A549 (cell line): ENCODE results near the gene ARPP21. TPM values are rescaled to one million over a fixed set of nuclear protein-coding genes. Genes with fewer than 3 reads are reported as not detected.

Experiments used
- ATAC-seq, 2 experiments: fragments of 200-7000 bp in 1 of 2; fragments of >200 bp in 1 of 2; cut with Nextera tagmentation in 1 of 2; cut with Tn5 transposase in 1 of 2; 3 replicates each; pipeline versions ENCODE4 v1.8.0 to v1.9.1; 2018 to 2020; ENCODE audit warnings: mild to moderate bottlenecking in 1 of 2, moderate library complexity in 1 of 2
- CTCF ChIA-PET: fragments of 300-600 bp; sonication (Branson Sonifier 250); formaldehyde crosslinking; extraction: SDS; loops from one replicate; lab custom pipeline; 2021; ENCODE audit warnings: antibody characterized with exemption, inconsistent platforms; lab: Yijun Ruan, JAX
- POLR2A ChIA-PET: fragments of 350-600 bp; formaldehyde crosslinking; extraction: SDS; loops from one replicate; lab custom pipeline; 2021; ENCODE audit warnings: antibody characterized with exemption, inconsistent platforms; lab: Yijun Ruan, JAX
- DNase-seq, 2 experiments: peaks; one replicate each; pipeline versions ENCODE4 v3.0.0 to v3.0.0-alpha.2; 2011 to 2016; ENCODE audit warnings: low read depth in 1 of 2, low spot score in 1 of 2
- FAIRE-seq: peaks from 2 replicates; lab custom pipeline; 2011; peaks lifted over from hg19 to GRCh38; lab: Jason Lieb, UNC
- H3K27ac ChIP-seq, 2 experiments: fragments of >200 bp; sonication (Bioruptor Twin); formaldehyde crosslinking; 3 replicates each; pipeline ENCODE4 v1.5.1; 2016 to 2017
- H3K4me1 ChIP-seq: fragments of >200 bp; sonication (Bioruptor Twin); formaldehyde crosslinking; 3 replicates; pipeline ENCODE4 v1.6.1; 2016
- H3K4me2 ChIP-seq: fragments of >200 bp; sonication (Bioruptor Twin); formaldehyde crosslinking; 3 replicates; pipeline ENCODE4 v1.6.1; 2016
- H3K4me3 ChIP-seq: fragments of >200 bp; sonication (Bioruptor Twin); formaldehyde crosslinking; 3 replicates; pipeline ENCODE4 v1.5.1; 2016
- H3K9me3 ChIP-seq: fragments of >200 bp; sonication (Bioruptor Twin); formaldehyde crosslinking; 3 replicates; pipeline ENCODE4 v1.6.1; 2016
- CBX8 ChIP-seq: fragments of 200-600 bp; sonication (generic); IDR thresholded peaks from 2 replicates; pipeline ENCODE4 v1.6.1; 2016
- EHF ChIP-seq: fragments of 250-450 bp; sonication (Bioruptor Pico); IDR thresholded peaks from 2 replicates; pipeline ENCODE4 v1.5.0; 2020; ENCODE audit warnings: mild to moderate bottlenecking
- ELK1 ChIP-seq: fragments of 150-350 bp; IDR thresholded peaks from 2 replicates; pipeline ENCODE4 v1.6.1; 2014; ENCODE audit warnings: low read depth, mild to moderate bottlenecking, low read length
- EP300 ChIP-seq, 2 experiments: fragments of >200 bp; sonication (Bioruptor Twin); formaldehyde crosslinking; IDR thresholded peaks; 2 replicates in 1 of 2; 3 replicates in 1 of 2; pipeline ENCODE4 v1.6.1; 2016 to 2017
- FOSL2 ChIP-seq, 2 experiments: fragments of 450-650 bp in 1 of 2; fragments of >200 bp in 1 of 2; sonication (Bioruptor Twin) in 1 of 2; formaldehyde crosslinking; IDR thresholded peaks; 2 replicates each; pipeline versions ENCODE4 v1.5.0 to v1.6.1; 2016 to 2020; ENCODE audit warnings: mild to moderate bottlenecking in 1 of 2, moderate library complexity in 1 of 2
- HMGXB4 ChIP-seq: fragments of 250-450 bp; sonication (Bioruptor Pico); IDR thresholded peaks from 2 replicates; pipeline ENCODE4 v1.5.0; 2021; ENCODE audit warnings: mild to moderate bottlenecking, moderate library complexity, borderline replicate concordance
- HOXA7 ChIP-seq: fragments of 250-450 bp; sonication (Bioruptor Pico); IDR thresholded peaks from 2 replicates; pipeline ENCODE4 v1.5.0; 2020; ENCODE audit warnings: mild to moderate bottlenecking, moderate library complexity
- HOXB5 ChIP-seq: fragments of 250-450 bp; sonication (Bioruptor Pico); IDR thresholded peaks from 2 replicates; pipeline ENCODE4 v1.5.0; 2020; ENCODE audit warnings: mild to moderate bottlenecking, moderate library complexity
- JUNB ChIP-seq: fragments of >200 bp; sonication (Bioruptor Twin); formaldehyde crosslinking; IDR thresholded peaks from 2 replicates; pipeline ENCODE4 v1.6.1; 2016
- KDM5A ChIP-seq: fragments of 200-600 bp; sonication (generic); IDR thresholded peaks from 2 replicates; pipeline ENCODE4 v1.6.1; 2016; ENCODE audit warnings: antibody characterized with exemption, mild to moderate bottlenecking
- MAFK ChIP-seq: fragments of 450-650 bp; IDR thresholded peaks from 2 replicates; pipeline ENCODE4 v1.6.1; 2014; ENCODE audit not compliant: partially characterized antibody
- RCOR1 ChIP-seq: fragments of 150-350 bp; IDR thresholded peaks from 2 replicates; pipeline ENCODE4 v1.6.1; 2014; ENCODE audit warnings: antibody characterized with exemption, low read length, low read depth
- RNF2 ChIP-seq: fragments of 200-600 bp; sonication (generic); IDR thresholded peaks from 2 replicates; pipeline ENCODE4 v1.6.1; 2016; ENCODE audit warnings: low read depth, mild to moderate bottlenecking, antibody characterized with exemption, moderate library complexity, borderline replicate concordance
- SREBF2 ChIP-seq: fragments of 450-650 bp; IDR thresholded peaks from 2 replicates; pipeline ENCODE4 v1.6.1; 2014; ENCODE audit warnings: mild to moderate bottlenecking, moderate library complexity
- TFCP2L1 ChIP-seq: fragments of 250-450 bp; sonication (Bioruptor Pico); IDR thresholded peaks from 2 replicates; pipeline ENCODE4 v1.5.0; 2021; ENCODE audit warnings: mild to moderate bottlenecking
- ZC3H11A ChIP-seq: fragments of 450-650 bp; IDR thresholded peaks from 2 replicates; pipeline ENCODE4 v1.6.1; 2014; ENCODE audit warnings: antibody characterized with exemption, mild to moderate bottlenecking
- ZNF302 ChIP-seq: fragments of 250-450 bp; sonication (Bioruptor Pico); IDR thresholded peaks from 2 replicates; pipeline ENCODE4 v1.9.0; 2021; ENCODE audit warnings: inconsistent platforms, mild to moderate bottlenecking, moderate library complexity
- WGBS: methylation state at CpG from one replicate; pipeline ENCODE4 v1.1.6; 2017; ENCODE audit errors: missing lambda C conversion rate; 5-methylcytosine and 5-hydroxymethylcytosine counted together
- polyA plus RNA-seq, 4 experiments: library from polyadenylated mRNA; depleted of rRNA in 3 of 4; stranded (reverse); fragments of >200 nt; fragmentation: RNase III in 1 of 4; extraction: RNeasy Plus Mini Kit Qiagen cat#74134 plus additional on column Dnase treatment in 1 of 4; gene quantifications; 2 replicates in 3 of 4; 3 replicates in 1 of 4; pipeline ENCODE4 v1.2.3, GENCODE V29; 2011 to 2017
- TF ChIP-seq, protein P1 (sequence below): fragments of 250-450 bp; sonication (Bioruptor Pico); IDR thresholded peaks from 2 replicates; pipeline ENCODE4 v1.5.0; 2020; ENCODE audit warnings: low read depth, mild to moderate bottlenecking, moderate library complexity
- TF ChIP-seq, protein P2 (sequence below): fragments of >200 bp; sonication (Bioruptor Twin); formaldehyde crosslinking; IDR thresholded peaks from 2 replicates; pipeline ENCODE4 v1.6.1; 2016
- TF ChIP-seq, protein P3 (sequence below): fragments of >200 bp; sonication (Bioruptor Twin); formaldehyde crosslinking; IDR thresholded peaks from 3 replicates; pipeline ENCODE4 v1.5.1; 2016

ARPP21 gene
- polyA plus RNA-seq, 2 of the 4 experiments (the other 2 are of a cell fraction): 0.03 TPM; not detected in 1

DNA sequence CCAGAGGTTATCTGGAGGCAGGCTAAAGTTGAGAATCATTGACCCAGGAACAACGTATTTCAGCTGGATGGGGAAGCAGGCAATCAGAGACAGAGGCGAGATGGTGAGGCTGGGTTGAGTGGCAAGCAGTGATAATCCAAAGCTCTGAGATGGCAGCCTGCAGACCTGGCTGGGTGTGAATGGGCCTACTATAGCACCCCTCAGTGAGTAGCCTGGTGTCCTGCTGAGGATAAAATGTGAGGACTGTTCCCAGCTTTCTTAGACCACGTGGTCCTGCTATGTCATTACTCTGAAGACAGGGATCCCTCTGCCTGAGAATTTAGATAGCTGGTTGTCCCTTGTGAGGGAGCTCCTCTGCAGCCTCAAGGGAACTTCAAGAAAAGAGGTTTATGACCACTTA, 141.5 kb downstream of the ARPP21 start:
- Histone ChIP-seq H3K27ac (no peak overlapping the region), H3K9me3 (no peaks in the 10 kb centered on the region), H3K4me2 (no peak overlapping the region), H3K4me1 (0 out of 3 replicates have a peak, but pooled peaks cover 5% of the 10 kb centered on the region), H3K4me3 (no peak overlapping the region)
- TF ChIP-seq, protein P1, sequence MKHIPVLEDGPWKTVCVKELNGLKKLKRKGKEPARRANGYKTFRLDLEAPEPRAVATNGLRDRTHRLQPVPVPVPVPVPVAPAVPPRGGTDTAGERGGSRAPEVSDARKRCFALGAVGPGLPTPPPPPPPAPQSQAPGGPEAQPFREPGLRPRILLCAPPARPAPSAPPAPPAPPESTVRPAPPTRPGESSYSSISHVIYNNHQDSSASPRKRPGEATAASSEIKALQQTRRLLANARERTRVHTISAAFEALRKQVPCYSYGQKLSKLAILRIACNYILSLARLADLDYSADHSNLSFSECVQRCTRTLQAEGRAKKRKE (CRISPR knock-in tag): no peak
- TF ChIP-seq MAFK: no peak
- no peak for TF ChIP-seq ZC3H11A
- no peak for TF ChIP-seq TFCP2L1
- no peak for TF ChIP-seq FOSL2 (IDR thresholded peaks at IDR 0.05)
- no peak for TF ChIP-seq FOSL2 (CRISPR knock-in tag; IDR thresholded peaks at IDR 0.05)
- no peak for TF ChIP-seq RNF2
- no peak for TF ChIP-seq RCOR1
- no peak for TF ChIP-seq KDM5A
- TF ChIP-seq SREBF2: no peak
- no peak for TF ChIP-seq HMGXB4 (CRISPR knock-in tag)
- POLR2A ChIA-PET: no interaction called here
- FAIRE-seq (no peak), DNase-seq (no peak), ATAC-seq (no peak)
- CTCF ChIA-PET: no interaction called here
- WGBS: 47% methylated on average over 3 of the region's 3 CpGs

DNA sequence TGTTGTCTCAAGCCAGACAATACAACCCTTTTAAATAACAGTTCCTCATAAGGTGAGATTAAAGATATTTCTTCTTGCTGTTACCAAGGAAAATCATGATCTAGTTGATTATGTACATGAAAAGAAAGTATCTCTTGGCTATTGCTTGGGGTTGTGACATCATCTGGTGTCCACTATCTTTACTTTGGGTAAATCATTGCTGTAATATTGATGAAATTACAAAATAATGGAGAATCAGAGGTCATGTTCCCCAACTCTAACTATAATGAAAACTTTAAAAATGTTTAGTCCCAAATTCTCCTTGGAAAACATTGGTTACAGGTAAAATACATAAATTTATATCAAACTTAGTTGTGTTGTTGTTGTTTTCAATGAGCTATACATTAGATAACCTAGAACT, 142.2 kb downstream of the ARPP21 start:
- no peak for DNase-seq
- ChIA-PET POLR2A (no interaction called here), CTCF (interaction anchor here (0.6 kb wide), 1 partner anchor 839 kb away, joined by 3 read pairs; no protein-coding TSS in a partner anchor)
- Histone ChIP-seq H3K4me2 (no peak overlapping the region), H3K9me3 (no peaks in the 10 kb centered on the region), H3K27ac (no peak overlapping the region), H3K4me1 (0 out of 3 replicates have a peak, but pooled peaks cover 5% of the 10 kb centered on the region), H3K4me3 (no peak overlapping the region)
- FAIRE-seq: no peak
- ATAC-seq: no peak
- no peak for TF ChIP-seq ELK1
- TF ChIP-seq CBX8: no peak
- no peak for TF ChIP-seq JUNB
- no peak for TF ChIP-seq HOXA7 (CRISPR knock-in tag)
- TF ChIP-seq HOXB5 (CRISPR knock-in tag): no peak
- TF ChIP-seq EP300 (IDR thresholded peaks at IDR 0.05): no peak
- TF ChIP-seq TFCP2L1: no peak
- TF ChIP-seq, protein P2, sequence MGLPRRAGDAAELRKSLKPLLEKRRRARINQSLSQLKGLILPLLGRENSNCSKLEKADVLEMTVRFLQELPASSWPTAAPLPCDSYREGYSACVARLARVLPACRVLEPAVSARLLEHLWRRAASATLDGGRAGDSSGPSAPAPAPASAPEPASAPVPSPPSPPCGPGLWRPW: no peak
- no peak for TF ChIP-seq ZNF302 (CRISPR knock-in tag)
- TF ChIP-seq EHF (CRISPR knock-in tag): no peak
- TF ChIP-seq, protein P3, sequence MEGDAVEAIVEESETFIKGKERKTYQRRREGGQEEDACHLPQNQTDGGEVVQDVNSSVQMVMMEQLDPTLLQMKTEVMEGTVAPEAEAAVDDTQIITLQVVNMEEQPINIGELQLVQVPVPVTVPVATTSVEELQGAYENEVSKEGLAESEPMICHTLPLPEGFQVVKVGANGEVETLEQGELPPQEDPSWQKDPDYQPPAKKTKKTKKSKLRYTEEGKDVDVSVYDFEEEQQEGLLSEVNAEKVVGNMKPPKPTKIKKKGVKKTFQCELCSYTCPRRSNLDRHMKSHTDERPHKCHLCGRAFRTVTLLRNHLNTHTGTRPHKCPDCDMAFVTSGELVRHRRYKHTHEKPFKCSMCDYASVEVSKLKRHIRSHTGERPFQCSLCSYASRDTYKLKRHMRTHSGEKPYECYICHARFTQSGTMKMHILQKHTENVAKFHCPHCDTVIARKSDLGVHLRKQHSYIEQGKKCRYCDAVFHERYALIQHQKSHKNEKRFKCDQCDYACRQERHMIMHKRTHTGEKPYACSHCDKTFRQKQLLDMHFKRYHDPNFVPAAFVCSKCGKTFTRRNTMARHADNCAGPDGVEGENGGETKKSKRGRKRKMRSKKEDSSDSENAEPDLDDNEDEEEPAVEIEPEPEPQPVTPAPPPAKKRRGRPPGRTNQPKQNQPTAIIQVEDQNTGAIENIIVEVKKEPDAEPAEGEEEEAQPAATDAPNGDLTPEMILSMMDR: no peak
